ENCODE results near the gene NAT14.

- TF ChIP-seq CTCF (IDR thresholded peaks at IDR 0.05) (no peak), POLR2A (IDR thresholded peaks at IDR 0.05) (no peak), POLR2AphosphoS5 (IDR thresholded peaks at IDR 0.05; ENCODE audit: insufficient read depth in 1 of 2, low read depth in 1 of 2) (no peak)
Observed at GRCh38 chr19:55464662-55465054, 20.3 kb upstream of the NAT14 start, which contains the start of gene C19orf85.
